IMR-90 (cell line): ENCODE data around the gene SKIL.

Experiments used
- CEBPB ChIP-seq: IDR thresholded peaks from 2 replicates; pipeline ENCODE4 v1.6.1; 2012; ENCODE audit warnings: low read depth, low read length, improper control_type of control experiment
- CTCF ChIP-seq: conservative IDR thresholded peaks from 2 replicates; pipeline ENCODE4 v1.5.1; 2012; ENCODE audit warnings: mild to moderate bottlenecking, low read depth, low read length, improper control_type of control experiment
- FOS ChIP-seq: fragments of 150-350 bp; IDR thresholded peaks from 2 replicates; pipeline ENCODE4 v1.6.1; 2016; ENCODE audit warnings: low read depth, low read length
- MXI1 ChIP-seq: IDR thresholded peaks from 2 replicates; pipeline ENCODE4 v1.6.1; 2012; ENCODE audit warnings: low read depth, mild to moderate bottlenecking, low read length, moderate library complexity, borderline replicate concordance
- POLR2A ChIP-seq: IDR thresholded peaks from 2 replicates; pipeline ENCODE4 v1.6.1; 2012; ENCODE audit warnings: mild to moderate bottlenecking, low read depth, low read length

GRCh38 chr3:170421758-170422157 lies 64.2 kb downstream of the SKIL start:
- TF ChIP-seq CTCF = no peak
- no peak for TF ChIP-seq MXI1
- no peak for TF ChIP-seq POLR2A
- no peak for TF ChIP-seq CEBPB
- no peak for TF ChIP-seq FOS
